ENCODE results near the gene NRAP.

DNA sequence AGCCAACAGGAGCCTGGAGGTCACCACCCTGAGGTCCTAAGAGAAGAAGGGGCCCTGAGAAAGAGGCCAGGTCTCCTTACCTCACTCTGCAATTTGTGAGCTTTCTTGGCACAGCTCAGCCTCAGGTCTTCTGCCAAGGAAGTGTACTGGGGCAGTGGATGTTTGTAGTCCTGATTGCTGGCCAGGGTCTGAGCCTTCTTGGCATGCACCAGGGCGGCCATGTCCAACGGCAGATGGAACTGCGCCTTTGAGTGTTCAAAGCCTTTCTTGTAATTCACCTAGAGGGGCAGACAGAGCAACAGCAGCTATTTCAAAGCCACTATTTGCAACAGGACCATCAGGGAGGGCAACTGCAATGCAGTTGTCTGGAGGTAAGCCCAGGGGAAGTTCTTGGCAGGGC, 51.7 kb downstream of the NRAP start:
- TF ChIP-seq, protein P1, sequence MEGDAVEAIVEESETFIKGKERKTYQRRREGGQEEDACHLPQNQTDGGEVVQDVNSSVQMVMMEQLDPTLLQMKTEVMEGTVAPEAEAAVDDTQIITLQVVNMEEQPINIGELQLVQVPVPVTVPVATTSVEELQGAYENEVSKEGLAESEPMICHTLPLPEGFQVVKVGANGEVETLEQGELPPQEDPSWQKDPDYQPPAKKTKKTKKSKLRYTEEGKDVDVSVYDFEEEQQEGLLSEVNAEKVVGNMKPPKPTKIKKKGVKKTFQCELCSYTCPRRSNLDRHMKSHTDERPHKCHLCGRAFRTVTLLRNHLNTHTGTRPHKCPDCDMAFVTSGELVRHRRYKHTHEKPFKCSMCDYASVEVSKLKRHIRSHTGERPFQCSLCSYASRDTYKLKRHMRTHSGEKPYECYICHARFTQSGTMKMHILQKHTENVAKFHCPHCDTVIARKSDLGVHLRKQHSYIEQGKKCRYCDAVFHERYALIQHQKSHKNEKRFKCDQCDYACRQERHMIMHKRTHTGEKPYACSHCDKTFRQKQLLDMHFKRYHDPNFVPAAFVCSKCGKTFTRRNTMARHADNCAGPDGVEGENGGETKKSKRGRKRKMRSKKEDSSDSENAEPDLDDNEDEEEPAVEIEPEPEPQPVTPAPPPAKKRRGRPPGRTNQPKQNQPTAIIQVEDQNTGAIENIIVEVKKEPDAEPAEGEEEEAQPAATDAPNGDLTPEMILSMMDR (IDR thresholded peaks at IDR 0.05; ENCODE audit: poor library complexity), result no peak
- no peak for TF ChIP-seq EZH2 (IDR thresholded peaks at IDR 0.05; ENCODE audit: borderline replicate concordance)

All from hepatocyte (in vitro differentiated cells).